HG02938 (cell line): Measurements from ENCODE around the gene IGSF23.

Experiments used
- ATAC-seq: cut with Tn5 transposase; IDR thresholded peaks from one replicate; pipeline ENCODE4 v1.9.1; 2021; ENCODE audit warnings: mild to moderate bottlenecking, moderate library complexity; ENCODE audit not compliant: unreplicated experiment

Gene IGSF23

DNA sequence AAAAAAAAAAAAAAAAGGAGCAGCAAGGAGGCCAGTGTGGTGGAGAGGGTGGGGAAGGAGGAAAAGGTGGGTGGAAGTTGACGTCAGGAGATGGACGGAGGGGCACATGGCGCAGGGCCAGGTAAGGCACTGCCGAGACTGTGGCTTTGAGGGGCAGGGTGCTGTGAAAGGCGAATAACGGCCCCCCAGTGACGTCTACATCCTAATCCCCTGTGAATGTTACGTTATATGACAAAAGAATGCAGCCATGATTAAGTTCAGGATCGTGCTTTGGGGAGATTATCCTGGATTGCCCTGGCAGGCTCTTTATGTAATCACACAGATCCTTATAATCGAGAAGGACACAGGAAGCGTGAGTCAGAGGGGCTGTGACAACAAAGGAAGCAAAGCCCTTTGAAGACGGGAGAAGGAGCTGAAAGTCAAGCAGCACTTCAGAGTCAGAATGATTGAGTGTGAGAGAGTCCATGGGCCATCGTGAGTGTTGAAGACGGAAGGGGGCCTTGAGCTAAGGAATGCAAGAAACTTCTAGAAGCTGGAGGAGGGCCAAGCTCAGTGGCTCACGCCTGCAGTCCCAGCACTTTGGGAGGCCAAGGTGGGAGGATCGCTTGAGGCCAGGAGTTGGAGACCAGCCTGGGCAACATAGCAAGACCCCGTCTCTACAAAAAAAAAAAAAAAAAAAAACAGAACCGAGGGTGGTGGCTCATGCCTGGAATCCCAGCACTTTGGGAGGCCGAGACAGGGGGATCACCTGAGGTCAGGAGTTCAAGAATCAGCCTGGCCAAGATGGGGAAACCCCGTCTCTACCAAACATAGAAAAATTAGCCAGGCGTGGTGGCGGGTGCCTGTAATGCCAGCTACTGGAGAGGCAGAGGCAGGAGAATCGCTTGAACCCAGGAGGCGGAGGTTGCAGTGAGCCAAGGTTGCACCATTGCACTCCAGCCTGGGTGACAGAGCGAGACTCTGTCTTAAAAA, 71.8 kb downstream of the IGSF23 start:
- no peak for ATAC-seq

DNA sequence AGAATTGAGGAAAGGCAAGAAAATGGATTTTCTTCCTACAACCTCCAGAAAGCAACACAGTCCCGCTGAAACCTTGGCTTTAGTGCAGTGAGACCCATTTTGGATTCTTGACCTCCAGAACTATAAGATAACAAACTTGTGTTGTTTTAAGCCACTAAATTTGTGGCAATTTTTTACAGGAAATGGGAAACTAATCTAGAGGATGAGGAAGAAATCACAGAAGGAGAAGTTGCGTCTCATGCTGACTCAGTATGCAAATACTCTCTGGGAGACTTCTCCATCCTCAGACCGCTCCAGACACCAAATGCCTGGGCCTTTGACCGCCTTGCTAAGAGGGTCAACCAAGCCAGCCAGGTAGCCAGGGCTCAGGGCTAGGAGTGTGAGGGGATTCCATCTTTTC, 72.5 kb downstream of the IGSF23 start:
- no peak for ATAC-seq
